Measurements from ENCODE around the gene PDIA3.
"Not testable (repeated sequence)": the region's sequence is repeated elsewhere in the genome, so short reads cannot be mapped to it uniquely, and the experiment has no call there.

Gene PDIA3

DNA sequence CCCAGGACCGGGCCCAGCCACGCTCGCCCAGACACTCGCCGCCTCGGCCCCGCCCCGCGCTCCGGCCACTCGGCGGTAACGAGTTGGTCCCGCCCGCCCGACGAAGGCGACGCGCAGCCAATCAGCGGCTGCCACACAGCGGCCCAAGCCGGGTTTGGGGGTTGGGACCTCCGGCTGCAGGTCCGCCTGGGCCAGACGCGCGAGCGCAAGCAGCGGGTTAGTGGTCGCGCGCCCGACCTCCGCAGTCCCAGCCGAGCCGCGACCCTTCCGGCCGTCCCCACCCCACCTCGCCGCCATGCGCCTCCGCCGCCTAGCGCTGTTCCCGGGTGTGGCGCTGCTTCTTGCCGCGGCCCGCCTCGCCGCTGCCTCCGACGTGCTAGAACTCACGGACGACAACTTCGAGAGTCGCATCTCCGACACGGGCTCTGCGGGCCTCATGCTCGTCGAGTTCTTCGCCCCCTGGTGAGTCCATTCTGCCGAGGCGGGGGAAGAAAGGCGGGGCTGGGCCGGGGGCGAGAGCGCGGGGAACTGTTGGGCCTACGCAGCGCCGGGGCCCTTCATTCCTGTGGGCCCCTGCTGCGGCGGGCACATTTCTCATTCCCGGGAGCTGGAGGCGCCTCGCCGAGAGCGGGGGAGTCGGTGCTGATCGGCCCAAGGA lies at the start of gene PDIA3:
Gene PDIA3, plus strand, starts transcription at position 194 of the 658 bp plus-strand sequence. Its CDS starts 102 bp downstream, at position 296.
- peak; percentile 42 to 83 for DNase-seq

GRCh38 chr15:43702174-43702573 lies 44.1 kb upstream of the PDIA3 start:
- no peak for DNase-seq

DNA sequence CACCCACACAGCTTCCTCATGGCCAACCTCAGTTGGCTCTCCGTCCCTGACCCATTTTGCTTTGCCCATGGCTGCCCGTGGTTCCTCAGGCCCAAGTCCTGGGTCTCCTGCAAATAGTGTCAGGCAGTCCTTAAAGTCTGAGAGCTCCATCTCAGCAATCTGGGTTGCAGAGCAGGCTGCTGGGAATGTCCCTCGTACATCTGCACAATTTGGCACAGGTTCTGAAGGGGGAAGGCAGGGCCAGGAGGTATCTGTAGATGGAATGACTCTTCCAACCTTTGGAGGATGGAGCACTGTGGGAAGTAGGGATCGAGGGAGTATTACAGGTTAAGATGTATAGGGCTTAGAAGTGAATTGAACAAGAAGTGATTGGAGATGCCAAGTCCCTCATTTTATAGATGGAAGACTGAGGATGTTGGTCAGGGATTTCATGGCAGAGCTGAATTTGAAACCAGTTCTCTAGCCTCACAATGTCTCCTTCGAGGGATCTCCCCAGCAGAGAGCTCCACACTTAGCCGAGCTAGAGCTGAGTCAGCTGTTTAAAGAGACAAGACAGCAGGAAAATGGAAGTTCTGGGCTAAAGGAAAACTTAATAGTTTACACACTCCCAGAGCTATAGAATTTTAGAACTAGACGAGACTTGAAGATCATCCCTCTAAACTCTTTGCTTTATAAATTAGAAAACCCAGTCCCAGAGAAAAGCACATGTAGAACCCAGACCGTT lies 43.4 kb upstream of the PDIA3 start:
- no peak for DNase-seq

- not testable (repeated sequence) for DNase-seq
Measured at GRCh38 chr15:43710431-43711131, 35.7 kb upstream of the PDIA3 start.

- no peak for DNase-seq
Measured at GRCh38 chr15:43723151-43723550, 23.1 kb upstream of the PDIA3 start.

DNA sequence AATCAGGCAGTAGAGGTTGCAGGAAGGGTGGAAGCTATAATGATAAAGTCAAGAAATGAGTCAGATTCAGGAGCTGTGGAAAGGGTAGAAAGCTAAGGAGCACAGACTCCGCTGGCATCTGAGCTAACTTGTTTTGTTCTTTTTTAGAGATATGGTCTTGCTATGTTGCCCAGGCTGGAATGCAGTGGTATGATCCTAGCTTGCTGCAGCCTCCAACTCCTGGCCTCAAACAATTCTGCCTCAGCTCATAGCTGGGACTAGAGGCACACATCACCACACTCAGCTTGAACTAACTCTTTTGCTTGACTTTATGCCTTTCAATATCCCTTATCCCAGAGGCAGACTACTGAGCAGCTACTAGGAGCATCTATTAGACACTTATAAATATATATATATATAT lies 19.9 kb upstream of the PDIA3 start:
- not testable (repeated sequence) for DNase-seq

- DNase-seq: not testable (repeated sequence)
Measured at GRCh38 chr15:43728053-43728725, 18.0 kb upstream of the PDIA3 start.

DNA sequence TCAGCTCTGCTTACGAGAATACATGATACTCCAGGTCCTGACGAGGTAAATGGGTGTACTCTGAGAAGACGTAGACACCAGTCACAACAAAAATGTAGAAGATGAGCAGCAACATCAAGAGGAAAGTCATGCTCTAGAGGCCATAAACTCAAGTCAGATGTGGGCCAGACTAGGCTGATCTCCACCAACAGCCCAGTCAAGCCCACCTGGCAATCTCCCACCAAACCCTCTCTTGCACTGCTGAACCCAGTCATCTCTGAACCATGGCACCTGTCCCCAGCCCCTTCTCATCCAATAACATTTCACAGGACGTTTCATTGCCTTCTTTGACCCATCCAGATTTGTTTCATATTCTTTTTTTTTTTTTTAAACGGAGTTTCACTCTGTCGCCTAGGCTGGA lies 10.8 kb upstream of the PDIA3 start:
- no peak for DNase-seq

GRCh38 chr15:43746903-43747309 lies 668 bp downstream of the PDIA3 start:
- peak in 1 of 2 donors; percentile 49 for DNase-seq

DNA sequence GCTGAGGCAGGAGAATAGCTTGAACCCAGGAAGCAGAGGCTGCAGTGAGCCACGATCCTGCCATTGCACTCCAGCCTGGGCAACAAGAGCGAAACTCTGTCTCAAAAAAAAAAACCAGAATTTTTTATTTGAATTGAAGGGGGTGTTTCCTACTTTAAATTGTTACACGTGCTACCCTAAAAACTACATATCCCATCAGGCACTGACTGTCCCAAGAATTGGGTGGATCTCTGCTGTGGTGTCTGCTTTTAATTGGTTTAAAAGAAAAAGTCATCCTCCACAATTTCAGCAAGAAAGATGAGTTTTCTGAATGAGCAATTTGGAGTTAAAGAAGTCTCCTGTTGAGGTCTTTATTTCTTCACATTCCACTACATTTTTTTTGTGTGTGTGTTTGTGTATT lies 2.1 kb downstream of the PDIA3 start:
- no peak for DNase-seq

- peak in 1 of 2 donors; percentile 50 for DNase-seq
Measured at GRCh38 chr15:43749690-43750345, 3.6 kb downstream of the PDIA3 start.

DNA sequence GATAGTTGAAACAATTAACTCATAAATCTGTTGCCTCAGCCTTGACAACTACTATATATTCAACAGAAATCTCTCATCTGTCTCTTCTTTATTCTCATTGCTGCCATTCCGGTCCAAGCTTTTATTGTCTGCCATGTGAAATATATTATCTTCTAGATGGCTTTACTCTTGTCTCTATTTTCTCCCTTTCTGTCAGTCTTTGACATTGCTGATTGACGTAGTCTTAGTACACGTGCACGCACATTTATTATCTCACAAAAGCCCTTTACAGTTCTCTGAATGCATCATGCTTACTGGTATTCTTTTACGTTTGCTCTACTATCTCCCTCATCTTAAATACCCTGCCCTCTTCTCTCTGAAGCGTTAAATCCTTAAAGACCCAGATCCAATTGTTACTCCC lies 5.6 kb downstream of the PDIA3 start:
- DNase-seq: no peak

DNA sequence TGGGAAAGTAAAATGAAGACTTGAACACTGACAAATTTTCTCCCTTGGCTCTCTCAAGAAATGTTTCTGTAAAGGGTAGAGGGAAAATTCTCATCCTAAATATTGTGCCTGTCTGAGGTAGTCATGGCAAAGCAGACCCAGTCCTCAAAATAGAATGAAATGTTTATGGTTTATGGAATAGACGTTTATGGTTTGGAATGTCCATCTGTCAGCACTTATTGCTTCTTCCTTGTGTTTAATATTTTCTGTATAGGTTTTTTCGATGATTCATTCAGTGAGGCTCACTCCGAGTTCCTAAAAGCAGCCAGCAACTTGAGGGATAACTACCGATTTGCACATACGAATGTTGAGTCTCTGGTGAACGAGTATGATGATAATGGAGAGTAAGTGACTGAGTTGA lies 16.6 kb downstream of the PDIA3 start:
- DNase-seq: no peak

DNA sequence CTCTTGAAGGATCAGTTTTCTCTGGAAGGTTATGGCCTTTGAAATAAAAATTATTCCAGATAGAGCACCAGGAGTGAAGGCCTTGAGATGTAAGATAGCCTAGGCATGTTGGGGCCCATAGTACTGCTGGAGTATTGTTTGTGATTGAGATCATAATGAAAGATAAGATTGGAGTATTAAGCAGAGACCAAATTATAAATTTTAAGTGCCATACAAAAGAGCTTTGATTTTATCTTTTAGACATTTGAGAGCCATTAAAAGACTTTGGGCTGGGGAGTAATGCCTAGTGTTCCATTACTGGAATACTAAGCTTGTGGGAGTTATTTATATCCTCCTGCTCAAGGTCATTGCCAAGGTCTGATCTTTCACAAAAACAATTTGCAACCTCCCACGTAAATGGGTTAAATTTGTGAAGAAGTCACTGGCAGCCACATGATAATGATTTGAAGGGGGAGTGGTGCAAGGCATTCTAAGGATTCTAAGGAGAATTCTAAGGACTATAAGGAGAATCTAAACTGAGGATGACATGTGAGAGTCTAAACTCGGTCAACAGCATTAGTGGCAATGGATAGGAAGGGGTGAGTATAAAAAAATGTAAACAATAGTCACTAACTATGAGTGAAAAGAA lies 17.7 kb downstream of the PDIA3 start:
- no peak for DNase-seq

GRCh38 chr15:43769584-43770228 lies 23.5 kb downstream of the PDIA3 start:
- peak in 1 of 2 donors; percentile 62 for DNase-seq

GRCh38 chr15:43771816-43772215 lies 25.6 kb downstream of the PDIA3 start:
- no peak for DNase-seq

GRCh38 chr15:43772624-43773023 lies 26.4 kb downstream of the PDIA3 start:
- no peak for DNase-seq

DNA sequence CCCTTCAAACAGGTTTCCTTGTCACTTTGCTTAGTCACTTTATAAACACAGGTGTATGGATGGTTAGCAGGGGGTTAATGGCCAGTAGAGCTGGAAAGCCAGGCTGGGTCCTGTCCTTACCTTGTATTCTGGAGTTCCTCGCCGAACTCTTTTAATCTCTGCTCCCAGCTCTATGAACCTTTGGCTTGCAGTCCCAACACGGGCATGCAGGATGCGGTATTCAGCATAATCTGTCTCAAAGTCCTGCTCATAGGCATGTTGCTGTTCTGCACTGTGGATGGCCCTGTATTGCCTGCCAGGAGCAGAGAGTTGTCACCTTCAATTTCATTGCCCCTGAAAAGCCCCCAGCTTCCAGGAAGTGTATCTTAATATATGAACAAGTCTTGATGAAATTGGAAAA lies 27.8 kb downstream of the PDIA3 start:
- DNase-seq: no peak

- DNase-seq: no peak
Measured at GRCh38 chr15:43775411-43775965, 29.2 kb downstream of the PDIA3 start.

- DNase-seq: no peak
Measured at GRCh38 chr15:43776101-43776717, 30.0 kb downstream of the PDIA3 start.

GRCh38 chr15:43776718-43777266 lies 30.6 kb downstream of the PDIA3 start, which contains the start of gene ELL3:
Gene ELL3, minus strand, starts transcription at chr15:43776966. Its CDS starts 65 bp downstream, at chr15:43776901.
- peak; percentile 76 to 77 for DNase-seq

All from bone marrow (tissue), 2 donors.